Activated naive CD4-positive, alpha-beta T cell treated with anti-CD3 and anti-CD28 coated beads, Interleukin-2, amount 10 ng/mL, durations not matched to agents 7 days and 5 days (primary cell): ENCODE measurements around the gene DDIT4.
"Not testable (repeated sequence)": the region's sequence is repeated elsewhere in the genome, so short reads cannot be mapped to it uniquely, and the experiment has no call there.

ENCODE experiments used
- CTCF ChIA-PET: fragments of 350-600 bp; sonication (Branson Sonifier 250); formaldehyde crosslinking; loops from one replicate; lab custom pipeline; 2021; ENCODE audit warnings: antibody characterized with exemption; lab: Charles Lee
- DNase-seq: peaks from one replicate; pipeline ENCODE4 v3.0.0-alpha.2; 2020
- H3K27ac Mint-ChIP-seq: one replicate; pipeline ENCODE4 v1.8.0; 2021; ENCODE audit warnings: mild to moderate bottlenecking, moderate library complexity, mixed read lengths
- H3K27me3 Mint-ChIP-seq: one replicate; pipeline ENCODE4 v1.8.0; 2021; ENCODE audit warnings: mild to moderate bottlenecking, mixed read lengths
- H3K36me3 Mint-ChIP-seq: one replicate; pipeline ENCODE4 v1.8.0; 2021; ENCODE audit warnings: mixed read lengths
- H3K4me1 Mint-ChIP-seq: one replicate; pipeline ENCODE4 v1.8.0; 2021; ENCODE audit warnings: mixed read lengths
- H3K4me3 Mint-ChIP-seq: one replicate; pipeline ENCODE4 v1.8.0; 2021; ENCODE audit warnings: mild to moderate bottlenecking, moderate library complexity, mixed read lengths
- H3K9me3 Mint-ChIP-seq: one replicate; pipeline ENCODE4 v1.8.0; 2021; ENCODE audit warnings: mixed read lengths

The DDIT4 gene

GRCh38 chr10:72298592-72299519 lies 25.1 kb downstream of the DDIT4 start:
- Mint-ChIP-seq H3K4me3 (no peak overlapping the region), H3K4me1 (peaks cover 76% of the 10 kb centered on the region), H3K27ac (peak overlapping the region; percentile 98), H3K36me3 (peaks cover 7% of the 10 kb centered on the region), H3K9me3 (no peaks in the 10 kb centered on the region), H3K27me3 (no peaks in the 10 kb centered on the region)
- no peak for DNase-seq
- CTCF ChIA-PET, result no interaction called here

- no peaks in the 10 kb centered on the region for H3K27me3 Mint-ChIP-seq
- CTCF ChIA-PET, result interaction anchor here (1.0 to 2.0 kb wide), 4 partner anchors 17 to 36 kb away, joined by 3 to 6 read pairs (median 3); no protein-coding TSS in a partner anchor
- no peak overlapping the region for H3K4me3 Mint-ChIP-seq
- no peaks in the 10 kb centered on the region for H3K36me3 Mint-ChIP-seq
- no peaks in the 10 kb centered on the region for H3K9me3 Mint-ChIP-seq
- peaks cover 65% of the 10 kb centered on the region for H3K4me1 Mint-ChIP-seq
- no peak for DNase-seq
- peak overlapping the region; percentile 55 for H3K27ac Mint-ChIP-seq
These were observed 29.9 kb downstream of the DDIT4 start for GRCh38 chr10:72303424-72304128.

DNA sequence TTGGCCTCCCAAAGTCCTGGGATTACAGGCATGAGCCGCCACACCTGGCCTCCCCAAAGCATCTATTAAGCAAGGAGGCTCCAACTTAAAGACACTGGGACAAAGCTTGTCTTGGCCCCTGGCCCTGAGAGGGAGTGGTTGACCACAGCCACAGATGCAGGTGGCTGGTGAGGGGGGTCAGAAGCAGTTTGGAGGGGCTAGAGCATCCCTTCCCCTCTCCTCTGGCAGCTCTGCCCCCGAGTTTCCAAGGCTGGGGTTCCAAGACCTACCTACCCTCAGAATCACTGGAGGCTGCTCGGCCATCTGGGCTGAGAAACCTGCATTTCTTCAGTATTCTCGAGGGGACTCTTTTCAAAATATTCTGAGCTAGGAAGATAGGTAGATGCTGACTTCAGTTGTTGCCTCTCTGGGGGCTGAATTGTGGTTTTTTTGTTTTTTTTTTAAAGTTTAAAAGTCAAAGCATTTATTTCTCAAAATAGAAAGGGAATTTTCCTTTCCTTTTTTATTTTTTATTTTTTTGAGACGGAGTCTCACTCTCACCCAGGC lies 32.6 kb downstream of the DDIT4 start:
- Mint-ChIP-seq H3K4me3 (no peak overlapping the region), H3K4me1 (peaks cover 79% of the 10 kb centered on the region), H3K9me3 (no peaks in the 10 kb centered on the region), H3K36me3 (no peaks in the 10 kb centered on the region), H3K27ac (peak overlapping the region; percentile 79), H3K27me3 (no peaks in the 10 kb centered on the region)
- CTCF ChIA-PET, result interaction anchor here (0.6 to 1.4 kb wide), 4 partner anchors 10 to 31 kb away, joined by 3 to 5 read pairs (median 4); no protein-coding TSS in a partner anchor
- DNase-seq, result no peak

GRCh38 chr10:72307711-72308110 lies 34.0 kb downstream of the DDIT4 start:
- CTCF ChIA-PET, result interaction anchor here (0.8 to 2.6 kb wide), 2 partner anchors 33 to 54 kb away, joined by 3 to 7 read pairs; no protein-coding TSS in a partner anchor

DNA sequence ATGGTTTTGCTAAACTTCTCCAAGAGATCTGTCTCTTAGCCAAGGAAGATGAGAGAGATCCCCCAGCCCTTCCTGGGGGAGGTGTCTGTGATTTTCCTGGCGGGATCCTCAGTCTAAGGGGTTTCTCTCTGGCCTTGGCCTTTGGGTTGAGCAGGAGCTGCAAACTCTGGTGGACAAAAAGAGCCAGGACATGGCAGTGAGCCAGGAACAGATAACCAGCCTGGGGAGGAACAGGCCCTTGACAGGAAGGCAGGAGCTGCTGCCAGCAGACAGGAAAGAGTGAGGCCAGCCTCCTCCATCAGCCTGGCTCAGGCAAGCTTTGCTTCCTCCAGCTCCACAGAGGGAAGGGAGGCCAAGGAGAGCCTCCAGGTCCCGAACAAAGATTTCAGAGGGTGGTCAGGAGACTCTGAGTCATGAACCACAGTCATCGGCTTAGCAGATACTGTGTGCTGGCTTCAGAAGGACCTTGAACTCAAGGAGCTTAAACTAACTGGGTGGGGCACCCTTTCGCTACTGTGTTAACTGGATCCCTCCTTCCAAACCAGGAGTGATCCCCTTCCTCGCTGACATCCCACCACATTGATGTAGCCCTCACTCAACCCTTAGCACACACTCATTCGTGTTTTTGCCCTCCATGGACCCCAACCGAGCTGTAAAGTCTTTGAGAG lies 34.7 kb downstream of the DDIT4 start:
- peaks cover 80% of the 10 kb centered on the region for H3K4me1 Mint-ChIP-seq
- H3K4me3 Mint-ChIP-seq, result no peak overlapping the region
- H3K36me3 Mint-ChIP-seq, result no peaks in the 10 kb centered on the region
- H3K27me3 Mint-ChIP-seq, result no peaks in the 10 kb centered on the region
- peak overlapping the region; percentile 79 for H3K27ac Mint-ChIP-seq
- CTCF ChIA-PET, result interaction anchor here (0.8 to 2.6 kb wide), 6 partner anchors 10 to 54 kb away, joined by 3 to 7 read pairs (median 4); no protein-coding TSS in a partner anchor
- DNase-seq, result peak; percentile 55
- H3K9me3 Mint-ChIP-seq, result no peaks in the 10 kb centered on the region

More at GRCh38 chr10:72307711-72308110, 34.0 kb downstream of the DDIT4 start:
- Mint-ChIP-seq H3K27ac (peak overlapping the region; percentile 24), H3K4me1 (peaks cover 80% of the 10 kb centered on the region)
- H3K27me3 Mint-ChIP-seq, DNase-seq, H3K36me3 Mint-ChIP-seq, H3K9me3 Mint-ChIP-seq, H3K4me3 Mint-ChIP-seq: not testable (repeated sequence)

DNA sequence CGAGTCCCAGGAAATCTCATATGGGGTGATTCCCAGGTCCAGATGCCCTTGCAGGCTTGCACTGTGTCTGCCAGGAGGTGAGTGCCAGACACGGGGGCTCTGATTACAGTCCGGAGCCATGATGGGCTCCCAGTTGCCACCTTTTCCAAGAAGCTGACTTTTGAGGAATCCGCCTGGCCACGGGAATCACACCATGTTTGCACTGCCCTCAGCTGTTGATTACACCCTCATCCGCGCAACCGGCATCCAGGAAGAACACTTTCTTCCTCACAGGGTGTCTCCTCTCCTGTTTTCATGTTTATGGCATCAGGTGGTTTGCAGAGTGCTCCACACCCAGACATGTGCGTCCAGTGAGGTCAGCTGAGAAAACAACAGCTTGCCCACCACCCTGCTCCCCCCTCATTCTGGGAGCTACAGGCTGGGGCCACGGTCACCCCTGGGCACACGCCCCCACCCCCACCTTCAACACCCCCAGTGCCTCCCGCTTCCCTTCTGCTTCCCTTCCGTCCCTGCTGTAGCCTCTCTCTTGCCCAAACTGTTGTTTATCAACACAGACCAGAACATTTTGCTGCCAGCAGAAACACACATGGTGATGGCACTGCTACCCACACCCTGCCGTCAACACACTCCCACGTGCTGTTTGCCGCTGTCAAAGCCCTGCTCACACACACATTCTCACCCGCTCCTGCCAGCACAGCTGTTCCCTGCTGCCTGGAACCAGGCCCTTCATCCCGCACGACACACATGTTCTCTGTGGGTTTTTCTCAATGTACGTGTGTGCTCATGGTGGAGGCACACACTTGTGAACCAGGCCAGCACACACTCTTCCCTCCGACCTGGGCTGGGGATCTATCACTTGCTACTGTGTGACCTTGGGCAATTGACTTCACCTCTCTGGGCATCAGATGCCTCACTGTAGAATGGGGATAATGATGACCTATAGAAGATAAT lies 35.8 kb downstream of the DDIT4 start:
- DNase-seq, result no peak
- Mint-ChIP-seq H3K27ac (peak overlapping the region; percentile 36), H3K9me3 (no peaks in the 10 kb centered on the region), H3K27me3 (no peaks in the 10 kb centered on the region), H3K4me3 (no peak overlapping the region), H3K4me1 (peaks cover 77% of the 10 kb centered on the region), H3K36me3 (no peaks in the 10 kb centered on the region)
- CTCF ChIA-PET, result interaction anchor here (1.0 to 2.6 kb wide), 6 partner anchors 9 to 34 kb away, joined by 3 to 7 read pairs (median 4); no protein-coding TSS in a partner anchor

DNA sequence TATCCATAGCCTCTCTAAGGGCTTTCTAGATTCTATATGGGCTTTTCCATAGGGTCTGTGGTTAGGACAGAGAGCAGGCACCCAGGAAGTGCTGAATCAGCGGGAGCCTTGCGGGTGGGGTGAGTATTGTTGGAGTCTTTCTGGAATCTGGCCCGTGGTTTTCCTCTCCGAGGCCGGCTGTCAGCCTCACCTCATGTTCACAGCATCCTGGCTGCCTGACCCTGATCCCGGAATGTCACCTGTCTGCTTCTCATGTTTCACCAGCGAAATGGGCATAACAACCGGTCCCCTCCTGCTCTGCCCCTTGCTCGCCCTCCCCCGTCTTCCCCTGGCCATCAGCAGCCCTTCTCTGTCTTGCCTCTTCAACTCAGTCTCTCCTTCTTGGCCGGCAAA lies 36.5 kb downstream of the DDIT4 start:
- no peak overlapping the region for H3K27ac Mint-ChIP-seq
- CTCF ChIA-PET, result interaction anchor here (1.0 kb wide), 1 partner anchor 27 kb away, joined by 3 read pairs; no protein-coding TSS in a partner anchor
- no peak for DNase-seq
- H3K27me3 Mint-ChIP-seq, result no peaks in the 10 kb centered on the region
- peaks cover 79% of the 10 kb centered on the region for H3K4me1 Mint-ChIP-seq
- H3K9me3 Mint-ChIP-seq, result no peaks in the 10 kb centered on the region
- no peaks in the 10 kb centered on the region for H3K36me3 Mint-ChIP-seq
- no peak overlapping the region for H3K4me3 Mint-ChIP-seq

GRCh38 chr10:72310636-72311035 lies 36.9 kb downstream of the DDIT4 start:
- no peaks in the 10 kb centered on the region for H3K9me3 Mint-ChIP-seq
- CTCF ChIA-PET, result no interaction called here
- H3K4me1 Mint-ChIP-seq, result peaks cover 79% of the 10 kb centered on the region

GRCh38 chr10:72311667-72312066 lies 37.9 kb downstream of the DDIT4 start:
- CTCF ChIA-PET, result interaction anchor here (0.8 to 0.9 kb wide), 2 partner anchors 26 to 36 kb away, joined by 4 read pairs; no protein-coding TSS in a partner anchor
- Mint-ChIP-seq H3K4me3 (no peak overlapping the region), H3K4me1 (peaks cover 81% of the 10 kb centered on the region), H3K27me3 (no peaks in the 10 kb centered on the region), H3K36me3 (peaks cover 6% of the 10 kb centered on the region), H3K27ac (no peak overlapping the region), H3K9me3 (no peaks in the 10 kb centered on the region)
- DNase-seq, result no peak

More at GRCh38 chr10:72310636-72311035, 36.9 kb downstream of the DDIT4 start:
- Mint-ChIP-seq H3K27me3 (no peaks in the 10 kb centered on the region), H3K4me3 (no peak overlapping the region), H3K36me3 (peaks cover under 1% of the 10 kb centered on the region), H3K27ac (no peak overlapping the region)
- DNase-seq, result no peak

DNA sequence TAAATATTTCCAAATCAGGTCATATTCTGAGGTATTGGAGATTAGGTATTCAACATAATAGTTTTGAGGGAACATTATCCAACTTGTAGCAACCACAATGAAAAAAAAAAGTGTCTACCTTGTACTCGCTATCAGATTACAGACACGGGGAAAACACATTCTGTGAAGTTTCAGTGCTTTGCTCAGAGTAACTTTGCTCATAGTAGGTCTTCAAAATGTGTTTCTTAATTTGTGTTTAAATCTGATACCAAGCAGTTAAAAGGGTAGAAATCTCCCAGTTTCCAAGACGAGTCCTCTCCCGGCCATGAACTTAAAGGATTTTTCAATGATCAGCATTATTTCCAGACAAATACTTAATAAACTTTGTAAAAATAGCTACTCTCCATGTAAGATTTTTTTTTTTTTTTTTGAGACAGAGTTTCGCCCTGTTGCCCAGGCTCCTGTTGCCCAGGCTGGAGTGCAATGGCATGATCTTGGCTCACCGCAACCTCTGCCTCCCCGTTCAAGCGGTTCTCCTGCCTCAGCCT lies 39.2 kb downstream of the DDIT4 start:
- Mint-ChIP-seq H3K4me1 (peaks cover 84% of the 10 kb centered on the region), H3K4me3 (no peak overlapping the region), H3K27me3 (no peaks in the 10 kb centered on the region), H3K9me3 (no peaks in the 10 kb centered on the region), H3K36me3 (peaks cover 6% of the 10 kb centered on the region), H3K27ac (no peak overlapping the region)
- CTCF ChIA-PET, result interaction anchor here (1.7 kb wide), 1 partner anchor 17 kb away, joined by 3 read pairs; no protein-coding TSS in a partner anchor
- DNase-seq, result no peak

- no peaks in the 10 kb centered on the region for H3K9me3 Mint-ChIP-seq
- CTCF ChIA-PET, result interaction anchor here (1.6 kb wide), 1 partner anchor 20 kb away, joined by 4 read pairs; no protein-coding TSS in a partner anchor
- no peak overlapping the region for H3K27ac Mint-ChIP-seq
- H3K4me3 Mint-ChIP-seq, result no peak overlapping the region
- H3K27me3 Mint-ChIP-seq, result no peaks in the 10 kb centered on the region
- no peak for DNase-seq
- peaks cover 84% of the 10 kb centered on the region for H3K4me1 Mint-ChIP-seq
- H3K36me3 Mint-ChIP-seq, result peaks cover 6% of the 10 kb centered on the region
These were observed 40.5 kb downstream of the DDIT4 start for GRCh38 chr10:72314263-72314662.

- DNase-seq, result no peak
- no peaks in the 10 kb centered on the region for H3K27me3 Mint-ChIP-seq
- CTCF ChIA-PET, result interaction anchor here (1.6 kb wide), 1 partner anchor 20 kb away, joined by 4 read pairs; no protein-coding TSS in a partner anchor
- peaks cover 80% of the 10 kb centered on the region for H3K4me1 Mint-ChIP-seq
- H3K27ac Mint-ChIP-seq, result no peak overlapping the region
- H3K36me3 Mint-ChIP-seq, result peaks cover 6% of the 10 kb centered on the region
- no peak overlapping the region for H3K4me3 Mint-ChIP-seq
- no peaks in the 10 kb centered on the region for H3K9me3 Mint-ChIP-seq
These were observed 41.3 kb downstream of the DDIT4 start for GRCh38 chr10:72315054-72315453.
